ENCODE data around the gene ST3GAL5.

ST3GAL5 gene

DNA sequence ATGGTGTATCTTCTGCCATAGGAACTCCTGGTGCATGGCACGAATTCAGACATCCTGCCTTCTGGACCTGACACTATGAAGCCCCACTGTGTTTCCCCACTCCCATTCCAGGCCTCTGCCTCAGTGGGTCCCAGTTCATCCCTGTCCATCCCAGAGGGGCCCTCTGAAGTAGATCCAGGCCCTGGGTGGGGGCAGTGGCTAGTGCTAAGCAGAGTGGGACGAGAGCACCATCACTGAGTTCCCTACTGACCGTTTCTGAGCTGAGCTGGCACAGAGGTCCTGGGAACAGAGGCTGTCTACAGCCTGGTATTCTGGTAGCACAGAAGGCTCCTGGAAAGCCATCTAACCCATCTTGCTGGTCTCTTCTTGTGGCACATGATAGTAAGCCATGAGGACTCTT is 81.0 kb downstream of the ST3GAL5 start:
- H4K8ac ChIP-seq (ENCODE audit: low read depth, low read length) = no peak overlapping the region
- no peaks in the 10 kb centered on the region for H3K9me3 ChIP-seq (replicated peaks in 1 of 2; ENCODE audit: control insufficient read depth in 2 of 2, insufficient read depth in 1 of 2, low read depth in 1 of 2, low read length in 2 of 2)
- no peak overlapping the region for H3K23ac ChIP-seq (ENCODE audit: low read depth, low read length, poor library complexity)
- H3K27me3 ChIP-seq (ENCODE audit: control insufficient read depth in 3 of 3, insufficient read depth in 3 of 3, low read depth in 1 of 3, low read length in 3 of 3) = no peaks in the 10 kb centered on the region
- no peak overlapping the region for H2BK5ac ChIP-seq (ENCODE audit: low read length)
- H3K4me3 ChIP-seq (ENCODE audit: low read length in 2 of 2) = no peak overlapping the region
- no peaks in the 10 kb centered on the region for H3K36me3 ChIP-seq (replicated peaks in 1 of 2; ENCODE audit: control insufficient read depth in 2 of 2, insufficient read depth in 2 of 2, low read length in 2 of 2)
- H3K27ac ChIP-seq (replicated peaks; ENCODE audit: low read length) = no peak overlapping the region
- H2BK12ac ChIP-seq (ENCODE audit: low read length) = no peak overlapping the region
- no peak overlapping the region for H3K9ac ChIP-seq (ENCODE audit: low read depth, low read length, poor library complexity)
- H2BK120ac ChIP-seq (ENCODE audit: low read depth, low read length) = no peak overlapping the region
- no peak overlapping the region for H2AK5ac ChIP-seq (ENCODE audit: low read depth, low read length)
- no CpG with 5 or more reads among the region's 3 CpGs for WGBS, 2 donors (ENCODE audit: extremely low coverage in 2 of 2, insufficient read length in 2 of 2, insufficient replicate concordance in 1 of 2)
- no peak overlapping the region for H2AFZ ChIP-seq (ENCODE audit: low read length)
- no peaks in the 10 kb centered on the region for H3K4me1 ChIP-seq (ENCODE audit: control insufficient read depth in 2 of 2, insufficient read depth in 1 of 2, low read depth in 1 of 2, low read length in 2 of 2)
- no peak overlapping the region for H3K4ac ChIP-seq (ENCODE audit: low read length)
- no peak overlapping the region for H4K91ac ChIP-seq (ENCODE audit: low read depth, low read length, poor library complexity)
- no peak overlapping the region for H3K18ac ChIP-seq (ENCODE audit: low read length)
- H3K79me1 ChIP-seq (ENCODE audit: low read depth, low read length) = no peaks in the 10 kb centered on the region
- no peak overlapping the region for H3K4me2 ChIP-seq (ENCODE audit: insufficient read depth, low read length, poor library complexity, severe bottlenecking)
- no peak for DNase-seq (ENCODE audit: low spot score)
- H2BK15ac ChIP-seq (ENCODE audit: low read length) = no peak overlapping the region
- H3K14ac ChIP-seq (ENCODE audit: low read length) = no peak overlapping the region

- Histone ChIP-seq H3K27ac (replicated peaks; ENCODE audit: low read length) (no peak overlapping the region), H3K4me1 (ENCODE audit: control insufficient read depth in 2 of 2, insufficient read depth in 1 of 2, low read depth in 1 of 2, low read length in 2 of 2) (no peaks in the 10 kb centered on the region), H4K8ac (ENCODE audit: low read depth, low read length) (no peak overlapping the region), H3K23ac (ENCODE audit: low read depth, low read length, poor library complexity) (no peak overlapping the region), H3K18ac (ENCODE audit: low read length) (no peak overlapping the region), H3K4me3 (ENCODE audit: low read length in 2 of 2) (no peak overlapping the region), H2BK5ac (ENCODE audit: low read length) (no peak overlapping the region), H2AK5ac (ENCODE audit: low read depth, low read length) (no peak overlapping the region), H3K4ac (ENCODE audit: low read length) (no peak overlapping the region), H2BK15ac (ENCODE audit: low read length) (no peak overlapping the region), H3K36me3 (replicated peaks in 1 of 2; ENCODE audit: control insufficient read depth in 2 of 2, insufficient read depth in 2 of 2, low read length in 2 of 2) (no peaks in the 10 kb centered on the region), H3K9me3 (replicated peaks in 1 of 2; ENCODE audit: control insufficient read depth in 2 of 2, insufficient read depth in 1 of 2, low read depth in 1 of 2, low read length in 2 of 2) (peaks cover 0 to 2% of the 10 kb centered on the region in 2 donors), H2BK12ac (ENCODE audit: low read length) (no peak overlapping the region), H3K4me2 (ENCODE audit: insufficient read depth, low read length, poor library complexity, severe bottlenecking) (no peak overlapping the region), H2BK120ac (ENCODE audit: low read depth, low read length) (no peak overlapping the region), H3K27me3 (ENCODE audit: control insufficient read depth in 3 of 3, insufficient read depth in 3 of 3, low read depth in 1 of 3, low read length in 3 of 3) (no peaks in the 10 kb centered on the region), H3K79me1 (ENCODE audit: low read depth, low read length) (no peaks in the 10 kb centered on the region), H4K91ac (ENCODE audit: low read depth, low read length, poor library complexity) (no peak overlapping the region), H3K14ac (ENCODE audit: low read length) (no peak overlapping the region), H3K9ac (ENCODE audit: low read depth, low read length, poor library complexity) (no peak overlapping the region), H2AFZ (ENCODE audit: low read length) (no peak overlapping the region)
- DNase-seq (ENCODE audit: low spot score) = no peak
- WGBS, 2 donors (ENCODE audit: extremely low coverage in 2 of 2, insufficient read length in 2 of 2, insufficient replicate concordance in 1 of 2) = no CpG with 5 or more reads among the region's 4 CpGs
Measured at GRCh38 chr2:85806358-85807118, 82.3 kb downstream of the ST3GAL5 start.

DNA sequence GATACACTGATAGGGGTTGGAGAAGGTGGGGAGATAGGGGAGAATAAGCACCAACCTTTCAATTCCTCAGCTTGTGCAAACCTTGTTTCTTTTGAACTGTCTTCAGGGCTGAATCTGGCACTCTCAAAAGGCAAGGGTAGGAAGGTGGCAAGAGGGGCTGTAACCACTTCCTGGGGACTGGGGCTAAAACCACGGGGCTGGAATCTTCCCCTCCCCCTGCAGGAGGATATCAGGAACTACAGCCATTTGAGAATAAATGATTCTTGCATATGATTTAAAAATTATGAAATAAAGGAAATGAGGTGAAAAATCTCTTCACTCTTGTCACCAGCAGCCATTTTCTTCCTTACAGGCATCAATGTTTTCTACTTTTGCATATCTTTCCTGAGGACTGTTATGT is 84.2 kb downstream of the ST3GAL5 start:
- Histone ChIP-seq H4K91ac (ENCODE audit: low read depth, low read length, poor library complexity) (no peak overlapping the region), H2AK5ac (ENCODE audit: low read depth, low read length) (no peak overlapping the region), H3K4me3 (ENCODE audit: low read length in 2 of 2) (no peak overlapping the region), H2BK12ac (ENCODE audit: low read length) (no peak overlapping the region), H3K36me3 (replicated peaks in 1 of 2; ENCODE audit: control insufficient read depth in 2 of 2, insufficient read depth in 2 of 2, low read length in 2 of 2) (no peaks in the 10 kb centered on the region), H2BK5ac (ENCODE audit: low read length) (no peak overlapping the region), H3K18ac (ENCODE audit: low read length) (no peak overlapping the region), H3K4me1 (ENCODE audit: control insufficient read depth in 2 of 2, insufficient read depth in 1 of 2, low read depth in 1 of 2, low read length in 2 of 2) (no peaks in the 10 kb centered on the region), H3K14ac (ENCODE audit: low read length) (no peak overlapping the region), H3K4me2 (ENCODE audit: insufficient read depth, low read length, poor library complexity, severe bottlenecking) (no peak overlapping the region), H3K4ac (ENCODE audit: low read length) (no peak overlapping the region), H3K9me3 (replicated peaks in 1 of 2; ENCODE audit: control insufficient read depth in 2 of 2, insufficient read depth in 1 of 2, low read depth in 1 of 2, low read length in 2 of 2) (peaks cover 2% of the 10 kb centered on the region in 2 donors), H3K9ac (ENCODE audit: low read depth, low read length, poor library complexity) (no peak overlapping the region), H3K23ac (ENCODE audit: low read depth, low read length, poor library complexity) (no peak overlapping the region), H3K79me1 (ENCODE audit: low read depth, low read length) (no peaks in the 10 kb centered on the region), H4K8ac (ENCODE audit: low read depth, low read length) (no peak overlapping the region), H2AFZ (ENCODE audit: low read length) (no peak overlapping the region), H3K27ac (replicated peaks; ENCODE audit: low read length) (no peak overlapping the region), H2BK120ac (ENCODE audit: low read depth, low read length) (no peak overlapping the region), H3K27me3 (ENCODE audit: control insufficient read depth in 3 of 3, insufficient read depth in 3 of 3, low read depth in 1 of 3, low read length in 3 of 3) (no peaks in the 10 kb centered on the region), H2BK15ac (ENCODE audit: low read length) (no peak overlapping the region)
- WGBS, 2 donors (ENCODE audit: extremely low coverage in 2 of 2, insufficient read length in 2 of 2, insufficient replicate concordance in 1 of 2) = no CpG with 5 or more reads among the region's 1 CpG
- DNase-seq (ENCODE audit: low spot score) = no peak

- Histone ChIP-seq H3K4me3 (ENCODE audit: low read length in 2 of 2) (no peak overlapping the region), H3K27me3 (ENCODE audit: control insufficient read depth in 3 of 3, insufficient read depth in 3 of 3, low read depth in 1 of 3, low read length in 3 of 3) (no peaks in the 10 kb centered on the region), H2BK120ac (ENCODE audit: low read depth, low read length) (no peak overlapping the region), H2BK15ac (ENCODE audit: low read length) (no peak overlapping the region), H3K9me3 (replicated peaks in 1 of 2; ENCODE audit: control insufficient read depth in 2 of 2, insufficient read depth in 1 of 2, low read depth in 1 of 2, low read length in 2 of 2) (peaks cover 2% of the 10 kb centered on the region in 2 donors), H2AK5ac (ENCODE audit: low read depth, low read length) (no peak overlapping the region), H4K8ac (ENCODE audit: low read depth, low read length) (no peak overlapping the region), H3K18ac (ENCODE audit: low read length) (no peak overlapping the region), H3K79me1 (ENCODE audit: low read depth, low read length) (no peaks in the 10 kb centered on the region), H3K4me1 (ENCODE audit: control insufficient read depth in 2 of 2, insufficient read depth in 1 of 2, low read depth in 1 of 2, low read length in 2 of 2) (no peaks in the 10 kb centered on the region), H3K23ac (ENCODE audit: low read depth, low read length, poor library complexity) (no peak overlapping the region), H2BK12ac (ENCODE audit: low read length) (no peak overlapping the region), H2AFZ (ENCODE audit: low read length) (no peak overlapping the region), H3K9ac (ENCODE audit: low read depth, low read length, poor library complexity) (no peak overlapping the region), H3K27ac (replicated peaks; ENCODE audit: low read length) (no peak overlapping the region), H3K4ac (ENCODE audit: low read length) (no peak overlapping the region), H4K91ac (ENCODE audit: low read depth, low read length, poor library complexity) (no peak overlapping the region), H3K36me3 (replicated peaks in 1 of 2; ENCODE audit: control insufficient read depth in 2 of 2, insufficient read depth in 2 of 2, low read length in 2 of 2) (no peaks in the 10 kb centered on the region), H2BK5ac (ENCODE audit: low read length) (no peak overlapping the region), H3K4me2 (ENCODE audit: insufficient read depth, low read length, poor library complexity, severe bottlenecking) (no peak overlapping the region), H3K14ac (ENCODE audit: low read length) (no peak overlapping the region)
- DNase-seq (ENCODE audit: low spot score) = no peak
- no CpG with 5 or more reads among the region's 10 CpGs for WGBS, 2 donors (ENCODE audit: extremely low coverage in 2 of 2, insufficient read length in 2 of 2, insufficient replicate concordance in 1 of 2)
Measured at GRCh38 chr2:85803704-85804425, 84.9 kb downstream of the ST3GAL5 start.

Measured in neuronal stem cell (in vitro differentiated cells).